Activated B cell treated with CpG ODN at 0.5 μM for 24 hours (primary cell): ENCODE measurements around the gene AQP4. TPM values are rescaled to one million over a fixed set of nuclear protein-coding genes. Genes with fewer than 3 reads are reported as not detected.

Source experiments
- ATAC-seq: fragments of 200-7000 bp; cut with Tn5 transposase; one replicate; pipeline ENCODE4 v1.10.0; 2021; ENCODE audit warnings: low read depth, mild to moderate bottlenecking, moderate library complexity
- CTCF ChIA-PET: fragments of 350-600 bp; sonication (Branson Sonifier 250); formaldehyde crosslinking; loops from one replicate; lab custom pipeline; 2021; ENCODE audit warnings: antibody characterized with exemption; lab: Charles Lee
- POLR2A ChIA-PET: fragments of 350-600 bp; sonication (Branson Sonifier 250); formaldehyde crosslinking; loops from one replicate; lab custom pipeline; 2021; ENCODE audit warnings: antibody characterized with exemption; lab: Charles Lee
- DNase-seq: peaks from one replicate; pipeline ENCODE4 v3.0.0; 2022
- H3K27ac Mint-ChIP-seq: one replicate; pipeline ENCODE4 v1.8.0; 2020; ENCODE audit warnings: mixed read lengths
- H3K27me3 Mint-ChIP-seq: one replicate; pipeline ENCODE4 v1.8.0; 2021; ENCODE audit warnings: mixed read lengths
- H3K36me3 Mint-ChIP-seq: one replicate; pipeline ENCODE4 v1.8.0; 2021; ENCODE audit warnings: low read depth, mixed read lengths
- H3K4me1 Mint-ChIP-seq: one replicate; pipeline ENCODE4 v1.8.0; 2021; ENCODE audit warnings: mixed read lengths
- H3K4me3 Mint-ChIP-seq: one replicate; pipeline ENCODE4 v1.8.0; 2020; ENCODE audit warnings: mild to moderate bottlenecking, mixed read lengths
- H3K9me3 Mint-ChIP-seq: one replicate; pipeline ENCODE4 v1.8.0; 2020; ENCODE audit warnings: mixed read lengths
- CTCF ChIP-seq: fragments of 200-600 bp; IDR thresholded peaks from one replicate; pipeline ENCODE4 v1.8.0; 2022; ENCODE audit warnings: antibody characterized with exemption, mild to moderate bottlenecking
- intact Hi-C: fragments of 100-400 bp; cut with micrococcal nuclease; formaldehyde crosslinking; loops from one replicate; pipeline ENCODE4 v1.15.1; 2024
- total RNA-seq: library from RNA; stranded (reverse); gene quantifications from 2 replicates; pipeline ENCODE4 v1.2.3, GENCODE V29; 2022

Gene AQP4
- total RNA-seq, 1 donor from 2014 or later: not detected

GRCh38 chr18:26874283-26874682 is 8.8 kb upstream of the AQP4 start:
- intact Hi-C loops: no loop called here

GRCh38 chr18:26869640-26870039 is 4.1 kb upstream of the AQP4 start:
- intact Hi-C loops: no loop called here
- Mint-ChIP-seq H3K27ac (no peak overlapping the region), H3K27me3 (peaks cover 8% of the 10 kb centered on the region), H3K4me3 (no peak overlapping the region), H3K36me3 (no peaks in the 10 kb centered on the region), H3K4me1 (no peaks in the 10 kb centered on the region), H3K9me3 (no peaks in the 10 kb centered on the region)
- TF ChIP-seq CTCF: no peak
- ChIA-PET POLR2A (no interaction called here), CTCF (no interaction called here)
- no peak for ATAC-seq
- DNase-seq: no peak

More at GRCh38 chr18:26874283-26874682, 8.8 kb upstream of the AQP4 start:
- Mint-ChIP-seq H3K4me3 (no peak overlapping the region), H3K4me1 (no peaks in the 10 kb centered on the region), H3K27me3 (no peaks in the 10 kb centered on the region), H3K27ac (no peak overlapping the region), H3K9me3 (no peaks in the 10 kb centered on the region), H3K36me3 (no peaks in the 10 kb centered on the region)
- TF ChIP-seq CTCF: no peak
- no peak for DNase-seq
- ChIA-PET POLR2A (no interaction called here), CTCF (no interaction called here)
- ATAC-seq: no peak

DNA sequence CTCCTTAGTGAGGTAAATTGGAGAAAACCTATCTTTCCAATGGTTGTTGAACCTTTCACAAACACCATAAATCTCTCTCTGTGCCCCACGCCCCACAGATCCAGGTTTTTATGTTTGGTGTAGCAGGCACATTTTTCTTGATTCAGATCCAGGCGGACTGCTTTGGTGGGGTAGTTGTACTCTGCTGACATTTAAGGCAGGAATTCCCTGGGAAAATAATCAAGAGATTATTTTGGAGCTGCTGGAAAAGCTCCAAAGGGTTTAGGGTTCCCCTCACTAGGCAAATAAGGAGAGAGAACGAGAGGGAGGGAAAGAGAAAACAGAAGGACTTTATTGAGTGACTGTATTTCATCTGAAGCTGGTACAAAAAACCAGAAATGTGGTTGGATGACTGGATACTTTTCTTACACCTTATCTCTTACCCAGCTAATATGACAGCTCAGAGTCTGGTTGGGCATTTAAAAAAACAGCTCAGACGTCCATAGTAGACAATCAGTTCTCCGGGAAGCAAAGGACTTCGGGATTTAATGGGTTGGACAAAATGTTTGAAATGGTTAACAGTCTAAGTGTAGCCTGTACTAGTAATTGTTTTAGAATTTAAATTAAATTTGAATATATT is 3.6 kb upstream of the AQP4 start:
- H3K4me1 Mint-ChIP-seq: no peaks in the 10 kb centered on the region
- no peak overlapping the region for H3K4me3 Mint-ChIP-seq
- H3K27me3 Mint-ChIP-seq: peaks cover 11% of the 10 kb centered on the region
- intact Hi-C loops: no loop called here
- no peak for TF ChIP-seq CTCF
- DNase-seq (no peak), ATAC-seq (no peak)
- no peaks in the 10 kb centered on the region for H3K36me3 Mint-ChIP-seq
- ChIA-PET CTCF (no interaction called here), POLR2A (no interaction called here)
- no peaks in the 10 kb centered on the region for H3K9me3 Mint-ChIP-seq
- no peak overlapping the region for H3K27ac Mint-ChIP-seq

GRCh38 chr18:26867471-26867870 is 2.0 kb upstream of the AQP4 start:
- intact Hi-C loops: no loop called here
- H3K9me3 Mint-ChIP-seq: no peaks in the 10 kb centered on the region
- TF ChIP-seq CTCF: no peak
- no peaks in the 10 kb centered on the region for H3K4me1 Mint-ChIP-seq
- H3K27ac Mint-ChIP-seq: no peak overlapping the region
- ChIA-PET POLR2A (no interaction called here), CTCF (no interaction called here)
- peaks cover 17% of the 10 kb centered on the region for H3K27me3 Mint-ChIP-seq
- DNase-seq: no peak
- ATAC-seq: no peak
- no peaks in the 10 kb centered on the region for H3K36me3 Mint-ChIP-seq
- H3K4me3 Mint-ChIP-seq: no peak overlapping the region

DNA sequence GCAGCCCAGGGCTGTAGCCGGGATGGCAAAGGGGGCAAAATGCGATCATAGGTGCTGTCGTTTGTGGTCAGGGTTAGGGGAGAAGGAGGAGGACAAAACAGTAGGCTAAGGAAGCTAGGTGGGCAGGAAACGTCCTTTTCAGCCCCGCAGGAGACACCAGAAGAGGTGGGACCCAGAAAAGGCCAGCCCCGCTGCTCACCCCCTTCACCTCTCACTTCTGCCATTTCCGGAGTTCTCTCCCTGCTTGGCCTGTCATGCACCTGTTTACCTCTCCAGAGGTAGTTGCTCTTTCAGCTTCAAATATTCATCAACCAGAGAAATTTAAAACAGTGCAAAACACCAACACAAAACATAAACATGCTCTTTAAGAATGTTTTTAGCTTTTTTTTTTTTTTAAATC is 849 bp downstream of the AQP4 start:
- intact Hi-C loops: no loop called here
- Mint-ChIP-seq H3K27me3 (peaks cover 26% of the 10 kb centered on the region), H3K9me3 (no peaks in the 10 kb centered on the region), H3K36me3 (no peaks in the 10 kb centered on the region), H3K4me3 (no peak overlapping the region), H3K27ac (no peak overlapping the region), H3K4me1 (no peaks in the 10 kb centered on the region)
- ChIA-PET POLR2A (no interaction called here), CTCF (no interaction called here)
- no peak for TF ChIP-seq CTCF
- ATAC-seq (no peak), DNase-seq (no peak)
